ENCODE measurements around the gene TLX2. TPM values are rescaled to one million over a fixed set of nuclear protein-coding genes. Genes with fewer than 3 reads are reported as not detected.

TLX2 gene
- total and polyA plus RNA-seq, 5 experiments from 2014 or later: not detected

GRCh38 chr2:74513605-74514367, 464 bp upstream of the TLX2 start:
- H3K9me3 Mint-ChIP-seq: no peaks in the 10 kb centered on the region
- H3K36me3 Mint-ChIP-seq: peaks cover 0 to 5% (median 0%) of the 10 kb centered on the region in 3 donors
- peaks cover 13 to 26% (median 25%) of the 10 kb centered on the region in 4 donors for H3K4me1 Mint-ChIP-seq
- peaks cover 31 to 66% (median 54%) of the 10 kb centered on the region in 5 donors for H3K27me3 Mint-ChIP-seq
- H3K27ac Mint-ChIP-seq: peak overlapping the region in 1 of 10 donors; percentile 53
- DNase-seq: peak in 2 of 10 donors; percentile 23 to 27
- ATAC-seq: no peak
- POLR2A ChIA-PET: interaction anchor here (0.7 to 6.2 kb wide), 5 partner anchors 10 to 59 kb away, joined by 3 to 35 read pairs (median 3); partner anchors contain the start of genes AUP1, CCDC142, HTRA2 and INO80B
- peak overlapping the region in 8 of 10 donors; percentile 22 to 59 (median 46) for H3K4me3 Mint-ChIP-seq

DNA sequence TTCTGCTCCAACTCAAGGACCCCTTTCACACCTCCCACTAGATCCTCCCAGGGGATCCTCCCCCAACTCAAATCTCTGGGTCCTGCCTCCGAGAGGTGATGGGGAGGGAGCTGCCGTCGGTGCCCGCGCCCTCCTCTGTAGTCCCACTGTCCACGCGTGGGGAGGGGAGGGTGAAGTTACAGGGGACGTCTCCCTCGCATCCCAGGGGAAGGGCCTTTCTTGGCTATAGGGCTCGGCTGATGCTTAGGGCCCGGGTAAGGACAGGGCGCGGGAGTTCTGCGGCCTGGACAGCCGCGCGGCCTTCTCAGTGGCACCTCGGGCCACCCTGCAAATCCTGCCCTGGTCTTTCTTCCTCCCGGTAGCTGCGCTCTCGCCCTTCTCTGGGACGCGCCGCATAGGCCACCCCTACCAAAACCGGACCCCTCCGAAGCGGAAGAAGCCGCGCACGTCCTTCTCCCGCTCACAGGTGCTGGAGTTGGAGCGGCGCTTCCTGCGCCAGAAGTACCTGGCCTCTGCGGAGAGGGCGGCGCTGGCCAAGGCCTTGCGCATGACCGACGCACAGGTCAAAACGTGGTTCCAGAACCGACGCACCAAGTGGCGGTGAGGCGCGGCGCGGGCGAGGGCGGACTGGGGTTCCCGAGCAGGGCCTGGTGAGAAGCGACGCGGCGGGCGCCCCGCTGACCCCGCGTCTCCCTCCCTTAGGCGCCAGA, 1.2 kb downstream of the TLX2 start:
- peaks cover 46 to 83% (median 62%) of the 10 kb centered on the region in 5 donors for H3K27me3 Mint-ChIP-seq
- DNase-seq: peak in 2 of 10 donors; percentile 16 to 25
- POLR2A ChIA-PET: interaction anchor here (1.2 to 6.2 kb wide), 6 partner anchors 8 to 57 kb away, joined by 3 to 35 read pairs (median 6); partner anchors contain the start of genes AUP1, HTRA2, MRPL53 and PCGF1
- H3K27ac Mint-ChIP-seq: peak overlapping the region in 3 of 10 donors; percentile 31 to 40 (median 31)
- H3K36me3 Mint-ChIP-seq: peaks cover 0 to 5% (median 0%) of the 10 kb centered on the region in 3 donors
- no peaks in the 10 kb centered on the region for H3K9me3 Mint-ChIP-seq
- peaks cover 13 to 26% (median 24%) of the 10 kb centered on the region in 4 donors for H3K4me1 Mint-ChIP-seq
- ATAC-seq: peak in 1 of 2 donors; percentile 21
- H3K4me3 Mint-ChIP-seq: peak overlapping the region; percentile 62 to 83 (median 74)

DNA sequence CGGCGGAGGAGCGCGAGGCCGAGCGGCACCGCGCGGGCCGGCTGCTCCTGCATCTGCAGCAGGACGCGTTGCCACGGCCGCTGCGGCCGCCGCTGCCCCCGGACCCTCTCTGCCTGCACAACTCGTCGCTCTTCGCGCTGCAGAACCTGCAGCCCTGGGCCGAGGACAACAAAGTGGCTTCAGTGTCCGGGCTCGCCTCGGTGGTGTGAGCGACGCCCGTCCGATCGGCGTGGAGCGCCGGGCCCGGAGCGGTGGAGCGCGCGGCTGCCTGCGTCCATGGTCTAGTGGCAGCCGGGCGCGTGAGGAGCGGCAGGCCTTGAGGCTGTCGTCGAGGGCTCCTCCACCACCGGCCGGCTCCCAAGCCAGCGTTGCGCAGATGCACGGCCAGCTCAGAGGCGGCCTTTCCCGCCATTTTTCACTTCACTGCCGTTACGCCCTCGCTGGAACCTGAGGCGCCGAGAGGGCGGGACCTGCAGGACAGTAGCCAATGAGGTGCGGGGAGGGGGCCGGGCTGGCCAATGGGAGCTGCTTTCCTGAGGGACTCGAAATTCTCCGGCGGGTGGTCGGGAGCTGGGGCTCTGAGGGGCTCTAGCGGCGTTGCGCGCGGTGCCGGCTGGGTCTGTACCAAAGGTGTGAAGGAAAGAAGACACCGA, 1.9 kb downstream of the TLX2 start:
- peaks cover 0 to 5% (median 0%) of the 10 kb centered on the region in 3 donors for H3K36me3 Mint-ChIP-seq
- peak overlapping the region in 1 of 10 donors; percentile 65 for H3K27ac Mint-ChIP-seq
- ATAC-seq (peak; percentile 81 to 89), DNase-seq (peak; percentile 61 to 86 (median 73))
- H3K4me3 Mint-ChIP-seq: peak overlapping the region; percentile 69 to 89 (median 82)
- peaks cover 44 to 89% (median 61%) of the 10 kb centered on the region in 5 donors for H3K27me3 Mint-ChIP-seq
- peaks cover 13 to 26% (median 24%) of the 10 kb centered on the region in 4 donors for H3K4me1 Mint-ChIP-seq
- POLR2A ChIA-PET: interaction anchor here (0.6 to 6.2 kb wide), 6 partner anchors 8 to 43 kb away, joined by 3 to 35 read pairs (median 6); partner anchors contain the start of genes AUP1, HTRA2, MRPL53 and PCGF1
- no peaks in the 10 kb centered on the region for H3K9me3 Mint-ChIP-seq

DNA sequence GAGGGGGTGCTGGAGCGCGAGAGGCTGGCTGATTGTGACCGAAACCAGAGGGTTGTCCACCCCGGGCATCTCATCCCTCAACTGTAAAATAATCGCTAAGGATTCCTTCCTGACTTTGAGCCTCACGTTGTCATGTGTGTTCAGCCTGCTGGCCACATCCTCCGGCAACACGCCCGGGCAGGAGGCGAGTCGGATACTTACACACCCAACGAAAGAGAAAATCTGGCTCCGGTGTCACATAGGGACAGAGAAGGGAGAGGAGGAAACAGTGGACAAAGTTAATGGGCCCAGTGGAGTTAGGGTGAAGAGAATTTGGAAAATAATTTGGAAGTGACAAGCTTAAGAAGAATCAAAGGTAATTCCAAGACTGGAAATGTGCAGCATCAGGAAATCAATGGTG, 2.4 kb downstream of the TLX2 start:
- DNase-seq: no peak
- H3K27ac Mint-ChIP-seq: peak overlapping the region in 1 of 10 donors; percentile 65
- H3K36me3 Mint-ChIP-seq: peaks cover 0 to 5% (median 0%) of the 10 kb centered on the region in 3 donors
- no peaks in the 10 kb centered on the region for H3K9me3 Mint-ChIP-seq
- no peak for ATAC-seq
- H3K27me3 Mint-ChIP-seq: peaks cover 42 to 86% (median 60%) of the 10 kb centered on the region in 5 donors
- H3K4me1 Mint-ChIP-seq: peaks cover 13 to 26% (median 24%) of the 10 kb centered on the region in 4 donors
- POLR2A ChIA-PET: interaction anchor here (0.6 to 6.2 kb wide), 3 partner anchors 9 to 40 kb away, joined by 3 to 35 read pairs (median 12); partner anchors contain the start of genes AUP1, HTRA2 and PCGF1
- peak overlapping the region; percentile 69 to 89 (median 82) for H3K4me3 Mint-ChIP-seq

- Mint-ChIP-seq H3K36me3 (peaks cover 4 to 18% (median 14%) of the 10 kb centered on the region in 3 donors), H3K4me3 (no peak overlapping the region), H3K4me1 (peaks cover 0 to 13% (median 7%) of the 10 kb centered on the region in 4 donors), H3K27ac (no peak overlapping the region), H3K27me3 (peaks cover 27 to 44% (median 36%) of the 10 kb centered on the region in 5 donors), H3K9me3 (no peaks in the 10 kb centered on the region)
- POLR2A ChIA-PET: interaction anchor here (0.6 kb wide), 1 partner anchor 251 kb away, joined by 3 read pairs; no protein-coding TSS in a partner anchor
- DNase-seq: no peak
- no peak for ATAC-seq
Measured at GRCh38 chr2:74522516-74522915, 8.3 kb downstream of the TLX2 start.

DNA sequence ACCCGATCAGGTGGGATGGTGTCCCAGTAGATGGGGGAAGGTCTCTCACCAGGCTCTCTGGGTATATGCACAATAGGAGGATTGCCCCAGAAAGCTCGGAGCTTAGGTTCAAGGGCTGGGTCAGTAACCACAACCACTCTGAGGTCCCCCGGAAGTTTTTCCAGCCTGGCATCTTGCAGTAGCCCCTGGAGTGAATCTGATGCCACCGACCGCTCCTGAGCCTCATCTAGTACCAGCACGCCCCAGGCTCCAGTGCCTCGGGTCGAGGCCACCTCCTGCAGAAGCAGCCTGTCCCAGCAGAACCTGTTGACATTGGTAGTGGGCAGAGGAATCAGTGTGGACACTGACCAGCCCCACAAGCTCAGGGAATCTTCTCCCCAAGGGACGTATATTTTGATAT, 9.8 kb downstream of the TLX2 start:
- Mint-ChIP-seq H3K4me3 (no peak overlapping the region), H3K9me3 (no peaks in the 10 kb centered on the region), H3K4me1 (peaks cover 9 to 28% (median 20%) of the 10 kb centered on the region in 4 donors), H3K36me3 (peaks cover 4 to 27% (median 16%) of the 10 kb centered on the region in 3 donors), H3K27ac (no peak overlapping the region), H3K27me3 (peaks cover 13 to 29% (median 21%) of the 10 kb centered on the region in 5 donors)
- no peak for ATAC-seq
- POLR2A ChIA-PET: interaction anchor here (1.1 kb wide), 1 partner anchor 16 kb away, joined by 3 read pairs; the partner anchor contains the start of gene PCGF1
- DNase-seq: no peak

- DNase-seq (no peak), ATAC-seq (no peak)
- H3K4me1 Mint-ChIP-seq: peaks cover 9 to 30% (median 21%) of the 10 kb centered on the region in 4 donors
- H3K27me3 Mint-ChIP-seq: peaks cover 3 to 18% (median 10%) of the 10 kb centered on the region in 5 donors
- peaks cover 4 to 27% (median 16%) of the 10 kb centered on the region in 3 donors for H3K36me3 Mint-ChIP-seq
- no peaks in the 10 kb centered on the region for H3K9me3 Mint-ChIP-seq
- no peak overlapping the region for H3K4me3 Mint-ChIP-seq
- POLR2A ChIA-PET: interaction anchor here (1.1 kb wide), 1 partner anchor 18 kb away, joined by 3 read pairs; the partner anchor contains the start of gene PCGF1
- H3K27ac Mint-ChIP-seq: no peak overlapping the region
Measured at GRCh38 chr2:74524955-74525716, 10.9 kb downstream of the TLX2 start.

GRCh38 chr2:74525717-74526648, 11.7 kb downstream of the TLX2 start, which contains the start of gene DQX1:
DQX1 (minus strand) TSS chr2:74526231; CDS start chr2:74525729, 502 bp downstream.
- DNase-seq (no peak), ATAC-seq (no peak)
- H3K27ac Mint-ChIP-seq: peak within 1 kb of the TSS in 6 of 10 donors; percentile 18 to 78 (median 56)
- peaks cover 0 to 10% (median 2%) of the 10 kb centered on the region in 5 donors for H3K27me3 Mint-ChIP-seq
- H3K36me3 Mint-ChIP-seq: peaks cover 4 to 27% (median 16%) of the 10 kb centered on the region in 3 donors
- H3K9me3 Mint-ChIP-seq: no peaks in the 10 kb centered on the region
- peak within 1 kb of the TSS in 5 of 10 donors; percentile 18 to 70 (median 22) for H3K4me3 Mint-ChIP-seq
- H3K4me1 Mint-ChIP-seq: peaks cover 12 to 34% (median 28%) of the 10 kb centered on the region in 4 donors
- POLR2A ChIA-PET: interaction anchor here (1.0 to 2.1 kb wide), 5 partner anchors 18 to 68 kb away, joined by 4 to 9 read pairs (median 4); partner anchors contain the start of genes CCDC142, LBX2, MRPL53 and TTC31

GRCh38 chr2:74526649-74527230, 12.5 kb downstream of the TLX2 start:
- no peak for ATAC-seq
- no peak for DNase-seq
- peaks cover 0 to 4% (median 0%) of the 10 kb centered on the region in 5 donors for H3K27me3 Mint-ChIP-seq
- peaks cover 15 to 42% (median 35%) of the 10 kb centered on the region in 4 donors for H3K4me1 Mint-ChIP-seq
- H3K27ac Mint-ChIP-seq: peak overlapping the region in 4 of 10 donors; percentile 8 to 78 (median 42)
- peak overlapping the region in 4 of 10 donors; percentile 22 to 70 (median 24) for H3K4me3 Mint-ChIP-seq
- POLR2A ChIA-PET: interaction anchor here (1.0 to 2.1 kb wide), 5 partner anchors 18 to 68 kb away, joined by 4 to 9 read pairs (median 4); partner anchors contain the start of genes CCDC142, LBX2, MRPL53 and TTC31
- peaks cover 4 to 27% (median 16%) of the 10 kb centered on the region in 3 donors for H3K36me3 Mint-ChIP-seq
- no peaks in the 10 kb centered on the region for H3K9me3 Mint-ChIP-seq
